ENCODE data around the gene KRT3.
"Not testable (repeated sequence)": the region's sequence is repeated elsewhere in the genome, so short reads cannot be mapped to it uniquely, and the experiment has no call there.

The KRT3 gene

DNA sequence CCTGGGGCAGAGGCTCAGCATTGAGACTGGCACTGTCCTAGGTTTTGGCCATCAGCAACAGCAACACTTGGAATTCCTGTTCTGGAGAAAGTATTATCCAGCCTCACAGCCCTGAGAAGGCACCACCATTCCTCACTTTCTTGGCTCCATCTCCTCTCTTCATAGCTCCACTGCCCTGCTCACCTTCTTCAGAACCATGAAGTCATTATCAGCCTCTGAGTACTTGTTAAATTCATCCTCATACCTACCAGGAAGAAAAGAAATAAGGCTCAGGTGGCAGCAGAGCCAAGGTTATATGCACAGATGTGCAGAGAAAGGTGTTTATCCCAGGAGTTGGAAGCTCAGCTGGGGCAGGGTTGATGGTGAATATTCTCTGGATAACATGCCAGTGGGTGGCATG is 44.1 kb downstream of the KRT3 start:
- Histone ChIP-seq H3K9me3 (ENCODE audit: control insufficient read depth, insufficient read depth, low read depth, low read length) (no peaks in the 10 kb centered on the region), H3K27ac (ENCODE audit: extremely low read depth, low read depth, low read length) (no peak overlapping the region), H3K4me3 (ENCODE audit: low read depth, low read length) (no peak overlapping the region), H3K36me3 (ENCODE audit: control insufficient read depth in 2 of 2, insufficient read depth in 1 of 2, low read length in 2 of 2) (no peaks in the 10 kb centered on the region), H3K4me1 (ENCODE audit: control insufficient read depth, insufficient read depth, low read length) (peaks cover 8% of the 10 kb centered on the region; the same call in 1 of the 2 replicates)
- TF ChIP-seq SP3 (tag by site-specific recombination; IDR thresholded peaks at IDR 0.05) = no peak
- TF ChIP-seq, protein P1, sequence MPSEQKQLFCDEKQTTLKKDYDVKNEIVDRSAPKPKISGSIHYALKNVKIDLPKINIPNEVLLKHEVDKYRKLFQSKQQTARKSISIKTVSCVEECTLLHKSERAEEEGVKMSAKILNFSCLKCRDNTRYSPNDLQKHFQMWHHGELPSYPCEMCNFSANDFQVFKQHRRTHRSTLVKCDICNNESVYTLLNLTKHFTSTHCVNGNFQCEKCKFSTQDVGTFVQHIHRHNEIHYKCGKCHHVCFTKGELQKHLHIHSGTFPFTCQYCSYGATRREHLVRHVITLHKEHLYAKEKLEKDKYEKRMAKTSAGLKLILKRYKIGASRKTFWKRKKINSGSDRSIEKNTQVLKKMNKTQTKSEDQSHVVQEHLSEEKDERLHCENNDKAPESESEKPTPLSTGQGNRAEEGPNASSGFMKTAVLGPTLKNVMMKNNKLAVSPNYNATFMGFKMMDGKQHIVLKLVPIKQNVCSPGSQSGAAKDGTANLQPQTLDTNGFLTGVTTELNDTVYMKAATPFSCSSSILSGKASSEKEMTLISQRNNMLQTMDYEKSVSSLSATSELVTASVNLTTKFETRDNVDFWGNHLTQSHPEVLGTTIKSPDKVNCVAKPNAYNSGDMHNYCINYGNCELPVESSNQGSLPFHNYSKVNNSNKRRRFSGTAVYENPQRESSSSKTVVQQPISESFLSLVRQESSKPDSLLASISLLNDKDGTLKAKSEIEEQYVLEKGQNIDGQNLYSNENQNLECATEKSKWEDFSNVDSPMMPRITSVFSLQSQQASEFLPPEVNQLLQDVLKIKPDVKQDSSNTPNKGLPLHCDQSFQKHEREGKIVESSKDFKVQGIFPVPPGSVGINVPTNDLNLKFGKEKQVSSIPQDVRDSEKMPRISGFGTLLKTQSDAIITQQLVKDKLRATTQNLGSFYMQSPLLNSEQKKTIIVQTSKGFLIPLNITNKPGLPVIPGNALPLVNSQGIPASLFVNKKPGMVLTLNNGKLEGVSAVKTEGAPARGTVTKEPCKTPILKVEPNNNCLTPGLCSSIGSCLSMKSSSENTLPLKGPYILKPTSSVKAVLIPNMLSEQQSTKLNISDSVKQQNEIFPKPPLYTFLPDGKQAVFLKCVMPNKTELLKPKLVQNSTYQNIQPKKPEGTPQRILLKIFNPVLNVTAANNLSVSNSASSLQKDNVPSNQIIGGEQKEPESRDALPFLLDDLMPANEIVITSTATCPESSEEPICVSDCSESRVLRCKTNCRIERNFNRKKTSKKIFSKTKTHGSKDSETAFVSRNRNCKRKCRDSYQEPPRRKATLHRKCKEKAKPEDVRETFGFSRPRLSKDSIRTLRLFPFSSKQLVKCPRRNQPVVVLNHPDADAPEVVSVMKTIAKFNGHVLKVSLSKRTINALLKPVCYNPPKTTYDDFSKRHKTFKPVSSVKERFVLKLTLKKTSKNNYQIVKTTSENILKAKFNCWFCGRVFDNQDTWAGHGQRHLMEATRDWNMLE (tag by site-specific recombination; conservative IDR thresholded peaks at IDR 0.05; ENCODE audit: low read depth) = no peak
- TF ChIP-seq ZNF837 (tag by site-specific recombination; IDR thresholded peaks at IDR 0.05) = no peak
- TF ChIP-seq, protein P2, sequence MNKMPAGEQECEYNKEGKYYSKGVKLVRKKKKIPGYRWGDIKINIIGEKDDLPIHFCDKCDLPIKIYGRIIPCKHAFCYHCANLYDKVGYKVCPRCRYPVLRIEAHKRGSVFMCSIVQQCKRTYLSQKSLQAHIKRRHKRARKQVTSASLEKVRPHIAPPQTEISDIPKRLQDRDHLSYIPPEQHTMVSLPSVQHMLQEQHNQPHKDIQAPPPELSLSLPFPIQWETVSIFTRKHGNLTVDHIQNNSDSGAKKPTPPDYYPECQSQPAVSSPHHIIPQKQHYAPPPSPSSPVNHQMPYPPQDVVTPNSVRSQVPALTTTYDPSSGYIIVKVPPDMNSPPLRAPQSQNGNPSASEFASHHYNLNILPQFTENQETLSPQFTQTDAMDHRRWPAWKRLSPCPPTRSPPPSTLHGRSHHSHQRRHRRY (tag by site-specific recombination; IDR thresholded peaks at IDR 0.05) = no peak
- TF ChIP-seq ZBTB8A (tag by site-specific recombination; IDR thresholded peaks at IDR 0.05) = no peak
- no peak for TF ChIP-seq SETDB1 (IDR thresholded peaks at IDR 0.05; ENCODE audit: insufficient read length, low read length)
- TF ChIP-seq ZNF211 (tag by site-specific recombination; IDR thresholded peaks at IDR 0.05; ENCODE audit: low read depth) = no peak
- no peak for TF ChIP-seq ZNF777 (tag by site-specific recombination; IDR thresholded peaks at IDR 0.05; ENCODE audit: borderline replicate concordance)
- no peak for TF ChIP-seq OSR2 (tag by site-specific recombination; IDR thresholded peaks at IDR 0.05)
- no peak for TF ChIP-seq ZNF366 (tag by site-specific recombination; conservative IDR thresholded peaks at IDR 0.05)
- ChIA-PET CTCF (interaction anchor here (0.6 to 0.7 kb wide), 2 partner anchors 120 to 425 kb away, joined by 3 read pairs; no protein-coding TSS in a partner anchor), POLR2A (no interaction called here)

DNA sequence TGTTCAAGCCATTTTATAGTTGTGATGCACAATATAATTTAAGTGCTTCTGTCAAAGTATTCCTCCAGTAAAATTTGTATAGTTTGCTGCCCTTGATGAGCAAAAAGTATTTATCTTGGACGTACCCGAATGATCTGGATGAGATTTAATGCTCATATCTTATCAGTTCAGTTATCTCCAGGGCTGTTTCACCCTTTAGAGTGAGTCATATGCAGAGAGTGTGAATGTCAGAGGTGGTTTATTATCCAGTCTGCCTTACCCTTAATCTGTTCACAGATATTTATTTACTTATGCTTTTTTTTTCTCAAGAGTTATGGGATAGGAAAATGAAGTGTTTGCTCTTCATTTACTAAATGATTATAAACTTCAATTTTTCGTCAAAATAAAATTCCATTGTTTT is 45.4 kb downstream of the KRT3 start:
- H3K36me3 ChIP-seq (ENCODE audit: control insufficient read depth in 2 of 2, insufficient read depth in 1 of 2, low read length in 2 of 2); CTCF ChIA-PET; H3K4me1 ChIP-seq (ENCODE audit: control insufficient read depth, insufficient read depth, low read length); H3K9me3 ChIP-seq (ENCODE audit: control insufficient read depth, insufficient read depth, low read depth, low read length); H3K27ac ChIP-seq (ENCODE audit: extremely low read depth, low read depth, low read length); POLR2A ChIA-PET; H3K4me3 ChIP-seq (ENCODE audit: low read depth, low read length): not testable (repeated sequence)
- TF ChIP-seq ZXDB (tag by site-specific recombination; IDR thresholded peaks at IDR 0.05) (peak; percentile 44; the same call in 1 of the 2 replicates), ZNF629 (tag by site-specific recombination; IDR thresholded peaks at IDR 0.05) (0 out of 2 replicates have a peak, but pooled peaks have one; percentile 15)

DNA sequence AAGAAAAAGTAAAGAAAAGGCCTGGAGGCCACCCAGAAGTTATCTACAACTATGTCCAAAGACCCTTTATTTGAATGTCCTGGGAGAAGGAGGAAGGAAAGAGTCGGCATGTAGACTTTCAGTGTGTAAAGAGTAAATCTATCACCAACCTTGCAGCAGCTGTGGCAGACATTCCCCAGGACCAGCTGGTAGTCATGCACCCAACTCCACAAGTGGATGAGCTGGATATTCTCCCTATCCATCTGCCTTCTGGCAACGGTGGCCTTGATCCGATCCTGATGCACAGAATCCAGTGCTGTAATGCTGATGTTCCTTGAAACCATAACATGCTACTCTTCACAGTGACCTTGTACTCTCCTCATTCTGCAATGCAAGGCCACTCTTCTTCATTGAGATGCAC is 46.1 kb downstream of the KRT3 start:
- peaks cover 8% of the 10 kb centered on the region; the same call in 1 of the 2 replicates for H3K4me1 ChIP-seq (ENCODE audit: control insufficient read depth, insufficient read depth, low read length)
- no peak overlapping the region for H3K27ac ChIP-seq (ENCODE audit: extremely low read depth, low read depth, low read length)
- ChIA-PET POLR2A (no interaction called here), CTCF (no interaction called here)
- no peaks in the 10 kb centered on the region for H3K9me3 ChIP-seq (ENCODE audit: control insufficient read depth, insufficient read depth, low read depth, low read length)
- no peaks in the 10 kb centered on the region for H3K36me3 ChIP-seq (ENCODE audit: control insufficient read depth in 2 of 2, insufficient read depth in 1 of 2, low read length in 2 of 2)
- no peak overlapping the region for H3K4me3 ChIP-seq (ENCODE audit: low read depth, low read length)
- TF ChIP-seq GLIS1 (tag by site-specific recombination; IDR thresholded peaks at IDR 0.05) (no peak), HOXC10 (CRISPR knock-in tag; IDR thresholded peaks at IDR 0.05) (no peak), ZNF37A (tag by site-specific recombination; IDR thresholded peaks at IDR 0.05) (no peak), ZNF311 (tag by site-specific recombination; IDR thresholded peaks at IDR 0.05; ENCODE audit: borderline replicate concordance) (no peak), ZNF747 (tag by site-specific recombination; IDR thresholded peaks at IDR 0.05) (no peak), ZNF843 (tag by site-specific recombination; IDR thresholded peaks at IDR 0.05) (no peak)
- TF ChIP-seq, protein P3, sequence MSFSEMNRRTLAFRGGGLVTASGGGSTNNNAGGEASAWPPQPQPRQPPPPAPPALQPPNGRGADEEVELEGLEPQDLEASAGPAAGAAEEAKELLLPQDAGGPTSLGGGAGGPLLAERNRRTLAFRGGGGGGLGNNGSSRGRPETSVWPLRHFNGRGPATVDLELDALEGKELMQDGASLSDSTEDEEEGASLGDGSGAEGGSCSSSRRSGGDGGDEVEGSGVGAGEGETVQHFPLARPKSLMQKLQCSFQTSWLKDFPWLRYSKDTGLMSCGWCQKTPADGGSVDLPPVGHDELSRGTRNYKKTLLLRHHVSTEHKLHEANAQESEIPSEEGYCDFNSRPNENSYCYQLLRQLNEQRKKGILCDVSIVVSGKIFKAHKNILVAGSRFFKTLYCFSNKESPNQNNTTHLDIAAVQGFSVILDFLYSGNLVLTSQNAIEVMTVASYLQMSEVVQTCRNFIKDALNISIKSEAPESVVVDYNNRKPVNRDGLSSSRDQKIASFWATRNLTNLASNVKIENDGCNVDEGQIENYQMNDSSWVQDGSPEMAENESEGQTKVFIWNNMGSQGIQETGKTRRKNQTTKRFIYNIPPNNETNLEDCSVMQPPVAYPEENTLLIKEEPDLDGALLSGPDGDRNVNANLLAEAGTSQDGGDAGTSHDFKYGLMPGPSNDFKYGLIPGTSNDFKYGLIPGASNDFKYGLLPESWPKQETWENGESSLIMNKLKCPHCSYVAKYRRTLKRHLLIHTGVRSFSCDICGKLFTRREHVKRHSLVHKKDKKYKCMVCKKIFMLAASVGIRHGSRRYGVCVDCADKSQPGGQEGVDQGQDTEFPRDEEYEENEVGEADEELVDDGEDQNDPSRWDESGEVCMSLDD (tag by site-specific recombination; IDR thresholded peaks at IDR 0.05) = no peak
- TF ChIP-seq, protein P4, sequence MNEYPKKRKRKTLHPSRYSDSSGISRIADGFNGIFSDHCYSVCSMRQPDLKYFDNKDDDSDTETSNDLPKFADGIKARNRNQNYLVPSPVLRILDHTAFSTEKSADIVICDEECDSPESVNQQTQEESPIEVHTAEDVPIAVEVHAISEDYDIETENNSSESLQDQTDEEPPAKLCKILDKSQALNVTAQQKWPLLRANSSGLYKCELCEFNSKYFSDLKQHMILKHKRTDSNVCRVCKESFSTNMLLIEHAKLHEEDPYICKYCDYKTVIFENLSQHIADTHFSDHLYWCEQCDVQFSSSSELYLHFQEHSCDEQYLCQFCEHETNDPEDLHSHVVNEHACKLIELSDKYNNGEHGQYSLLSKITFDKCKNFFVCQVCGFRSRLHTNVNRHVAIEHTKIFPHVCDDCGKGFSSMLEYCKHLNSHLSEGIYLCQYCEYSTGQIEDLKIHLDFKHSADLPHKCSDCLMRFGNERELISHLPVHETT (tag by site-specific recombination; IDR thresholded peaks at IDR 0.05) = no peak
- TF ChIP-seq, protein P5, sequence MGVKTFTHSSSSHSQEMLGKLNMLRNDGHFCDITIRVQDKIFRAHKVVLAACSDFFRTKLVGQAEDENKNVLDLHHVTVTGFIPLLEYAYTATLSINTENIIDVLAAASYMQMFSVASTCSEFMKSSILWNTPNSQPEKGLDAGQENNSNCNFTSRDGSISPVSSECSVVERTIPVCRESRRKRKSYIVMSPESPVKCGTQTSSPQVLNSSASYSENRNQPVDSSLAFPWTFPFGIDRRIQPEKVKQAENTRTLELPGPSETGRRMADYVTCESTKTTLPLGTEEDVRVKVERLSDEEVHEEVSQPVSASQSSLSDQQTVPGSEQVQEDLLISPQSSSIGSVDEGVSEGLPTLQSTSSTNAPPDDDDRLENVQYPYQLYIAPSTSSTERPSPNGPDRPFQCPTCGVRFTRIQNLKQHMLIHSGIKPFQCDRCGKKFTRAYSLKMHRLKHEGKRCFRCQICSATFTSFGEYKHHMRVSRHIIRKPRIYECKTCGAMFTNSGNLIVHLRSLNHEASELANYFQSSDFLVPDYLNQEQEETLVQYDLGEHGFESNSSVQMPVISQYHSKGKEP (tag by site-specific recombination; IDR thresholded peaks at IDR 0.05) = no peak
